Endodermal cell (in vitro differentiated cells): ENCODE data around the gene IL20RB. TPM values are rescaled to one million over a fixed set of nuclear protein-coding genes. Genes with fewer than 3 reads are reported as not detected.

Experiments used
- DNase-seq: peaks from one replicate; pipeline ENCODE4 v3.0.0-alpha.2; 2017
- H3K27ac ChIP-seq: 2 replicates; pipeline ENCODE4 v1.5.1; 2013; ENCODE audit warnings: mild to moderate bottlenecking, low read depth, low read length, moderate library complexity
- H3K27me3 ChIP-seq: 2 replicates; pipeline ENCODE4 v1.6.1; 2013; ENCODE audit warnings: mild to moderate bottlenecking, low read length, moderate library complexity; ENCODE audit not compliant: insufficient read depth, control insufficient read depth, poor library complexity, severe bottlenecking
- H3K36me3 ChIP-seq: 2 replicates; pipeline ENCODE4 v1.7.0; 2013; ENCODE audit warnings: mild to moderate bottlenecking, low read length, moderate library complexity; ENCODE audit not compliant: control insufficient read depth, insufficient read depth
- H3K4me1 ChIP-seq: one replicate; pipeline ENCODE4 v1.7.0; 2013; ENCODE audit warnings: low read length; ENCODE audit not compliant: control insufficient read depth, insufficient read depth
- H3K4me3 ChIP-seq: 2 replicates; pipeline ENCODE4 v1.5.1; 2013; ENCODE audit warnings: mild to moderate bottlenecking, low read length, moderate library complexity
- H3K9ac ChIP-seq: 2 replicates; pipeline ENCODE4 v1.6.1; 2013; ENCODE audit warnings: mild to moderate bottlenecking, low read length, moderate library complexity; ENCODE audit not compliant: poor library complexity, severe bottlenecking; ENCODE audit errors: extremely low read depth
- H3K9me3 ChIP-seq: 2 replicates; pipeline ENCODE4 v1.6.1; 2013; ENCODE audit warnings: mild to moderate bottlenecking, low read length, moderate library complexity; ENCODE audit not compliant: control insufficient read depth
- H3K27ac Mint-ChIP-seq: 2 replicates; pipeline ENCODE4 v1.8.0; 2020; ENCODE audit warnings: mixed read lengths
- H3K27me3 Mint-ChIP-seq: 2 replicates; pipeline ENCODE4 v1.8.0; 2021; ENCODE audit warnings: mild to moderate bottlenecking, mixed read lengths; ENCODE audit not compliant: insufficient read depth
- H3K36me3 Mint-ChIP-seq: 2 replicates; pipeline ENCODE4 v1.8.0; 2020; ENCODE audit warnings: low read depth, mixed read lengths
- H3K4me1 Mint-ChIP-seq: 2 replicates; pipeline ENCODE4 v1.8.0; 2020; ENCODE audit warnings: mixed read lengths
- H3K4me3 Mint-ChIP-seq: 2 replicates; pipeline ENCODE4 v1.8.0; 2020; ENCODE audit warnings: mild to moderate bottlenecking, moderate library complexity, mixed read lengths
- H3K9me3 Mint-ChIP-seq: 2 replicates; pipeline ENCODE4 v1.8.0; 2020; ENCODE audit warnings: mild to moderate bottlenecking, mixed read lengths
- WGBS, 2 experiments: methylation state at CpG; one replicate each; pipeline versions ENCODE4 v1.1.5 to v1.1.7; 2013; ENCODE audit warnings: missing lambda C conversion rate in 2 of 2, mixed read lengths in 1 of 2; ENCODE audit not compliant: insufficient coverage in 1 of 2, insufficient read length in 1 of 2; 5-methylcytosine and 5-hydroxymethylcytosine counted together
- total RNA-seq, 2 donors: library from RNA; stranded (reverse); fragmentation: NEBNext Ultra II Directional in 1 of 2; extraction: Animal tissue kit (Norgen Biotek cat#: 25700) in 1 of 2; gene quantifications; 2 replicates in 1 of 2; 3 replicates in 1 of 2; pipeline ENCODE4 v1.2.1, GENCODE V29; 2021
- TF ChIP-seq, protein P1 (sequence below): fragments of 200-600 bp; sonication (generic); conservative IDR thresholded peaks from 2 replicates; pipeline ENCODE4 v1.5.0; 2021; ENCODE audit warnings: antibody characterized with exemption, mild to moderate bottlenecking

The IL20RB gene
- total RNA-seq, 2 donors from 2014 or later = 1.7 to 2.1 TPM

- Histone ChIP-seq H3K9me3 (no peaks in the 10 kb centered on the region), H3K9ac (no peak overlapping the region), H3K4me3 (no peak overlapping the region), H3K27ac (no peak overlapping the region), H3K36me3 (no peaks in the 10 kb centered on the region), H3K27me3 (no peaks in the 10 kb centered on the region), H3K4me1 (no peaks in the 10 kb centered on the region)
- Mint-ChIP-seq H3K4me1 (peaks cover 30% of the 10 kb centered on the region), H3K9me3 (no peaks in the 10 kb centered on the region), H3K27ac (no peak overlapping the region), H3K27me3 (peaks cover 3% of the 10 kb centered on the region), H3K4me3 (no peak overlapping the region), H3K36me3 (no peaks in the 10 kb centered on the region)
- TF ChIP-seq, protein P1, sequence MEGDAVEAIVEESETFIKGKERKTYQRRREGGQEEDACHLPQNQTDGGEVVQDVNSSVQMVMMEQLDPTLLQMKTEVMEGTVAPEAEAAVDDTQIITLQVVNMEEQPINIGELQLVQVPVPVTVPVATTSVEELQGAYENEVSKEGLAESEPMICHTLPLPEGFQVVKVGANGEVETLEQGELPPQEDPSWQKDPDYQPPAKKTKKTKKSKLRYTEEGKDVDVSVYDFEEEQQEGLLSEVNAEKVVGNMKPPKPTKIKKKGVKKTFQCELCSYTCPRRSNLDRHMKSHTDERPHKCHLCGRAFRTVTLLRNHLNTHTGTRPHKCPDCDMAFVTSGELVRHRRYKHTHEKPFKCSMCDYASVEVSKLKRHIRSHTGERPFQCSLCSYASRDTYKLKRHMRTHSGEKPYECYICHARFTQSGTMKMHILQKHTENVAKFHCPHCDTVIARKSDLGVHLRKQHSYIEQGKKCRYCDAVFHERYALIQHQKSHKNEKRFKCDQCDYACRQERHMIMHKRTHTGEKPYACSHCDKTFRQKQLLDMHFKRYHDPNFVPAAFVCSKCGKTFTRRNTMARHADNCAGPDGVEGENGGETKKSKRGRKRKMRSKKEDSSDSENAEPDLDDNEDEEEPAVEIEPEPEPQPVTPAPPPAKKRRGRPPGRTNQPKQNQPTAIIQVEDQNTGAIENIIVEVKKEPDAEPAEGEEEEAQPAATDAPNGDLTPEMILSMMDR = no peak
- DNase-seq = no peak
These were observed 81.8 kb downstream of the IL20RB start for GRCh38 chr3:137039570-137039969.

DNA sequence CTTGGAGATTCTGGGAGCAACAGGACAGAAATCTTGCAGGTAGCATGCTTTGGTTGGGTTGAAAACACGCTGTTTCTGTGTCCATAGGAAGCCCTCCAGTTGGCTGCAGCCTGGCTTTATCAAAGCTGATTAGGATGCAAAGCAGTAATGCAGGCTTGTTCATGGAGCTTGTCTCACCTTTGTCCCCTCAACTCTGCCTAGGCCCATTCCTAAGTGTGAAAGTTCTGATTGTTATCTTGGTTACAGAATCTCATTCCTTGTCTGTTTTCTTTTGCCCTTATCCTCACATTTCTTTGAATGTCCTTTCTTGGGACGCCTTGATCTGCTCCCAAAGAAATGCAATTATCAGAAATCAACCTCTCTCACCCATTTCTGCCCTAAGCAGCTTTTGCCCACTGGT, 83.5 kb downstream of the IL20RB start:
- peak overlapping the region; percentile 36 for H3K27ac ChIP-seq
- no peaks in the 10 kb centered on the region for H3K4me1 ChIP-seq
- H3K9me3 ChIP-seq = no peaks in the 10 kb centered on the region
- WGBS, 2 experiments = 83 to 87% methylated on average over 1 to 2 of the region's 2 CpGs
- TF ChIP-seq, protein P1 = no peak
- Mint-ChIP-seq H3K4me3 (no peak overlapping the region), H3K9me3 (no peaks in the 10 kb centered on the region), H3K27me3 (peaks cover 3% of the 10 kb centered on the region), H3K27ac (no peak overlapping the region), H3K4me1 (peaks cover 32% of the 10 kb centered on the region), H3K36me3 (no peaks in the 10 kb centered on the region)
- no peak for DNase-seq
- H3K36me3 ChIP-seq = no peaks in the 10 kb centered on the region
- H3K27me3 ChIP-seq = no peaks in the 10 kb centered on the region
- no peak overlapping the region for H3K9ac ChIP-seq
- no peak overlapping the region for H3K4me3 ChIP-seq

DNA sequence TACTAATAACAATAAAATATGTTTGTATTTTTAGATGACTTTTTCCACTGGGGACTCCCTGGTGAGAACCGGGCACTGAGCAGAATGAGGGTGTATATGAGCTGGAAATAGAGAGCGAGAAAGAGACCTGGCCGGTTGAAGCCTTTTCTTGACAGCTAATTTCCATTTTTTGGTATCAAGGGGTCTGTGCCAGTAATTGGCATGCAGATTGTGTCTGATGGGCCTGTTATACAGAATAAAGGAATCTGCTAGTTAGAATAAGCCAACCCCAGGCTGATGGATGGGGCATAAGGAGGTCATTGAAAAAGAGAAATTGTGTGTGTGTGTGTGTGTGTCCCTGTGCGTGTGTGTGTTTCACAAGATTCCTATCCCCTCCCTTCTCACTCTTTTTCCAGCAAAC, 83.9 kb downstream of the IL20RB start:
- Histone ChIP-seq H3K9ac (no peak overlapping the region), H3K36me3 (no peaks in the 10 kb centered on the region), H3K27me3 (no peaks in the 10 kb centered on the region), H3K9me3 (no peaks in the 10 kb centered on the region), H3K4me3 (no peak overlapping the region), H3K4me1 (no peaks in the 10 kb centered on the region), H3K27ac (peak overlapping the region; percentile 36)
- DNase-seq = no peak
- peaks cover 32% of the 10 kb centered on the region for H3K4me1 Mint-ChIP-seq
- no peak overlapping the region for H3K4me3 Mint-ChIP-seq
- TF ChIP-seq, protein P1 = no peak
- H3K36me3 Mint-ChIP-seq = no peaks in the 10 kb centered on the region
- WGBS, 2 experiments = 47 to 51% methylated on average over 3 of the region's 4 CpGs
- no peak overlapping the region for H3K27ac Mint-ChIP-seq
- peaks cover 3% of the 10 kb centered on the region for H3K27me3 Mint-ChIP-seq
- no peaks in the 10 kb centered on the region for H3K9me3 Mint-ChIP-seq
